HG03103 (cell line): ENCODE measurements around the gene TUBB6.

ENCODE experiments used
- ATAC-seq: cut with Tn5 transposase; IDR thresholded peaks from one replicate; pipeline ENCODE4 v1.9.1; 2021; ENCODE audit warnings: low read depth; ENCODE audit not compliant: unreplicated experiment

Gene TUBB6

DNA sequence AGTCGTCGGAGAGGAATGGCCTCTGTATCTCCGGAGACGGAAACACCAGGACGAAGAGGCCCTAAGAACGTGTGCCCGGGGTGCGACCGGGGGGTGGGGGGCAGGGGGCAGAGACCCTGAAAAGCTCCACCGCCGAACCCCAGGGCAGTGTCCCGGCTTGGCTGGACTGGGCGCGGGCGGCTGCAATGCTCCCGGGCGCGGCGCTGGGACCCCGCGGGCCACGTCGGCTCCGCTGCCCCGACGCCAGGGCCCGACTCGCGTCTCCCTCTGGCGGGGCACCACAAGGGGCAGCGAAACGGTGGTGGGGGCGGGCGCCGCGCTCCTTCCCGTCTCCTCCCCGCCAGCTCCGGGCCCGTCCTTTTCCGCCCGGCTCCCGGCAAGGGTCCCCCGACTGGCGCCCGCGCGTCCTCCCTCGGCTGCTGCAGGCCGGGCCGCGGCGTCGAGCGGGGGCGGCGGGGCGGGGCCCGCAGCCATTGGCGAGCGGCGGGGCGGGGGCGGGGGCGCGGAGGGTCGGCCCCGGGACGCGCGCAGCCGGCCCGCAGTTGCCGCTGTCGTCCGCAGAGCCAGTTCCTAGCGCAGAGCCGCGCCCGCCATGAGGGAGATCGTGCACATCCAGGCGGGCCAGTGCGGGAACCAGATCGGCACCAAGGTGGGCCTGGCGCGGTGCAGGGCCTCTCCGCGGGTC is at the start of gene TUBB6:
Gene TUBB6, plus strand, starts transcription at position 541 of the 685 bp plus-strand sequence. Its CDS starts 52 bp downstream, at position 593.
- peak; percentile 55 for ATAC-seq

GRCh38 chr18:12258719-12259705 is 49.0 kb upstream of the TUBB6 start:
- no peak for ATAC-seq

DNA sequence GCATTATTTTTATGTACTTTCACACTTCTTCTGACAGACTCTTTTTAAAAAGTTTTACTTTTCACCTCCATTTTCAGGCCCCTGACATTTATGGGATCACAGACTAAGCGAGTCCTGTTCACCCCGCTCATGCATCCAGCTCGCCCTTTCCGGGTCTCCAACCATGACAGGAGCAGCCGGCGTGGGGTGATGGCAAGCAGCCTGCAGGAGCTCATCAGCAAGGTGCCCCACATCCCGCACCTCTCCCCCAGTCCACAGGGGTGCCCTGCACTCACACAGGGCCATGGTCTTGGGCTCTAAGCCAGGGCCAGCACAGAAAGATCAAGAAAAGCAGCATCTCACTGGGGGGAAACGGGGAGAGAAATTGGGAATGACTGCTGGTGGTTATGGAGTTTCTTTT is 45.3 kb upstream of the TUBB6 start:
- ATAC-seq: no peak

- no peak for ATAC-seq
These were observed 43.2 kb upstream of the TUBB6 start for GRCh38 chr18:12264864-12265263.

DNA sequence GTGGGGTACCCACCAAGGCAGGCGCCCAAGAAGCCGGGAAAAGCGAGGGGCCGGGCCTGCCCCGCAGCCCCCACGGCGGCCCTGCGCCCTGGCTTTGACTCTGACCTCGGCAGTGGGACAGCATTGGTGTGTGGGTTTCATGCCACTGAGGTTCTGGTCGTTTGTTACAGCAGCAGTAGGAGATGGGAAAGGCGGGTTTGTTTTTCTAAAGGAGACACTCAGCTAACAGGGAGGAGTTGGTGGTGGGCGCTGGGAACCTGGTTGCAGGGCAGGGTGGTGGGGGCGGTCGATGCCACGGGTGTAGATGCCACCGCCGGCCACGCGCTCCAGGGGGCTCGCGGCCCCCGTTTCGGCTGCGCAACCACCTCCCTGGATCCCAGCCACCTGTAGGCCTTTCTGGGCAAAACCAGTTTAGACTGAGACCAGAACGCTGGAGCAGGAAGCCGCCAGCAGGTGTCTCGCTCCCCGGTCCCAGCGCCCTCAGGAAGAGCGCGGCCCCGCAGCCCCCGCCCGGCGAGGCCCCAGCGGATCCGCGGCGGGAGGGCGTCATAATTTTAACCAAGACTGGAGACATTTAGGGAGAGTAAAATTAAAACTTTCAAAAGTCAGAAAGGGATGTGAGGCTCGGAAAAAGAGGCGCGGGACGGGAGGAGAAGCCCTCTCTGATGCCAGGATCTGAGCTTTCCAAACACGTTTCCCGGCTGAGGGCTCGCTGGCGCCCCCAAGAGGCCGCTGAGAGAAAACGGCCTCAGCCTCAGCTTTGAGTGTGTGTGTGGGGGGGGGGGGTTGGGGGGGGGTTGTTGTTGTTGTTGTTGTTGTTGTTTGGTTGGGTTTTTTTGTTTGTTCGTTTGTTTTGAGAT is 36.4 kb upstream of the TUBB6 start:
- peak; percentile 68 for ATAC-seq

DNA sequence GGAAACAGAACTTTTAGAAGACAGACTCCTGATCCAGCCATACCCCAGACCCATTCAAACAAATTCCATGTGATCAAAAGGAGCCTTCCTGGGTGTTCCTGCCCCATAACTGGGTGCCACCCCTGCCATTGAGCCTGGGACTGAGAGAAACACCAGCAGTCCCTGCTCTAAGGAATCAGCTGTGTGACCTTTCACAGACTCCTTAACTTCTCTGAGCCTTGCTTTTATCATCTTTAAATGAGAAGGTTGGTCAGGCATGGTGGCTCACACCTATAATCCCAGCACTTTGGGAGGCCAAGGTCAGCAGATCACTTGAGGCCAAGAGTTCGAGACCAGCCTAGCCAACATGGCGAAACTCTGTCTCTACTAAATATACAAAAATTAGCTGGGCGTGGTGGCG is 33.2 kb upstream of the TUBB6 start:
- ATAC-seq: no peak

GRCh38 chr18:12276736-12277554 is 31.1 kb upstream of the TUBB6 start:
- no peak for ATAC-seq

DNA sequence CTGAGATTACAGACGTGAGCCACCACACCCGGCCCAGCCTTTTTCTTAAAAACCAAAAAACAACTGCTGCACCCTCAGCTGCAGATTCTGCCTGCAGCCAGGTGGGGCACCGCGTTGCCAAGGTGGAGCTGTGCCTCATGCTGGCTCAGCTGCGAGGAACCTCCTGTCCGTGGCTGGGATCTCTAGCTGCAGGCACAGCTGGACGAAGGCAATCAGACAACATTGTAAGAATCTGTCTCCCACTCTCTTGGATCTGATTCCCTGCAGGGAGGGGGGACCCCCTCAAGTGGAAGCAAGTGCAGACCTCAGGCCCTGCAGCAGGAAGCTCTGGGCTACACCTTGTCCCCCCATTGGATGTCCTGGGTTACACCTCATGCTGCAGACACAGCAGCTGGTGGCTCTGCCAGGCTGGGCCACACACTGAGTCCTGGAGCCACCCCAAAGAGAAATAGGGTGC is 29.8 kb upstream of the TUBB6 start:
- ATAC-seq: no peak

DNA sequence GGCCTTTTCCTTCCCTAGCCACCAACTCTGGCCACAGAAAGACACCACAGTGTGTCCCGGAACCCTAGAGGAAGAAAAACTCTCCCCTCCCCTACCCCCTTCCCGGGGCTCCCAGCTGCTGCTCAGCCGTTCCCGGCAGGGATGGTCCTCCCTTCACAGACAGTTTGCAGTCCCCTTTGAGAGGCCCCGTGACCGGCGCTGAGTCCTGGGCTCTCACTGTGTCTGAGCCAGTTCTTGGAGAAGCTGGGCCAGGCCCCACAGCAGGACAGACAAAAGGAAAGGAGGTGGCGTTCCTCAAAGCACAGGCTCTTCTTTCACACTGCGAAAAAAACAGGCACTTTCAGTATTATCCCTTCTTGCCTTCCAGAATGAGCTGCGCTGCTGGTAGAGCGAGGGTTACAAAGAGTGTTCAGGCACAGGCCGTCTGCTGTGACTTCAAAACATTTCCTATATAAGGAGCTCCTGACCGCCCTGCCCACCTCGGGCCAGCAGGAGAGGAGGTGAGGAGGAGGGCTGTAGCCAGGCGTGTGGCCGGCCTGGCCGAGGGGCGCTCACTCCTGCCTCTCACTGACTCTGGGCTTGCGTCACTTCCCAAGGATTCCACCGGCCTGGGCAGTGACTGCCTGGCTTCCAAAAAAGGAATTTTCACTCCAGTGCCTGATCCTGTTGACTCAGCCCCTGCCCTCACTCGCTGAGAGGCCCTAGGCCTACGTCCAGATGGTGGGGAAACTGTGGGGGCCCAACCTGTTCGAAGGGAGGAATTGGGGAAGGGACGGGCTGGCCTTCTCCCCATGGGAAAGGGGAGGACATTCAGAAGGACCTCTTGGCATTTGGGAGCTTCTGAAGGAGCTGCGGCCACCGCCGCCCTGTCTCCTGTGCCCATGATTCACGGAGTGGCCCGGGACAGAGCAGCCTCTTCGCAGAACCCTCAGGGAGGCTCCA is 29.0 kb upstream of the TUBB6 start:
- ATAC-seq: no peak

- no peak for ATAC-seq
These were observed 28.1 kb upstream of the TUBB6 start for GRCh38 chr18:12279781-12280531.

- ATAC-seq: no peak
These were observed 26.2 kb upstream of the TUBB6 start for GRCh38 chr18:12281861-12282260.

DNA sequence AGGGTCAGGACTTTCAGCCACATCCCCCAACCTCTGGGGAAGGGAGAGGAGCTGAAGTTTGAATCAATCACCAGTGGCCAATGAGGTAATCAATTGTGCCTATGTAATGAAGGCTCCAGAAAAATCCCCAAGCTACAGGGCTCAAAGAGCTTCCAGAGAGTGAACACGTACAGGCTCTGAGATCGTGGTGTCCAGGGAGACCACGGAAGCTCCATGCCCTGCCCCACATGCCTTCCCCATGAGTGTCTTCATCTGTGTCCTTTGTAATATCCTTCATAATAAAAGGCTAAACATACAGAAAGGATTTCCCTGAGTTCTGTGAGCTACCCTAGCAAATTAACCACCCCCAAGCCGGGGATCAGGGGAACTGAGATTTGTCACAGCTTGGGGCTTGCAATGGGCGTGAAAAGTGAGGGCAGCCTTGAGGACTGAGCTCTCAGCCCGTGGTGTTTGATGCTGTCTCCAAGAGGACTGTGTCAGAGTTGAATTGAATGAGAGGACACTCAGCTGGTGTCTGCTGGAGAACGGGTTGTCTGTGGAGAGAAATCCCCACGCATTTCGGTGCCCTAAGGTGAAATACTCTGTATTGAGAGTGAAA is 25.5 kb upstream of the TUBB6 start:
- no peak for ATAC-seq

- ATAC-seq: no peak
These were observed 24.8 kb upstream of the TUBB6 start for GRCh38 chr18:12283256-12283655.

GRCh38 chr18:12283666-12284065 is 24.4 kb upstream of the TUBB6 start:
- ATAC-seq: no peak

DNA sequence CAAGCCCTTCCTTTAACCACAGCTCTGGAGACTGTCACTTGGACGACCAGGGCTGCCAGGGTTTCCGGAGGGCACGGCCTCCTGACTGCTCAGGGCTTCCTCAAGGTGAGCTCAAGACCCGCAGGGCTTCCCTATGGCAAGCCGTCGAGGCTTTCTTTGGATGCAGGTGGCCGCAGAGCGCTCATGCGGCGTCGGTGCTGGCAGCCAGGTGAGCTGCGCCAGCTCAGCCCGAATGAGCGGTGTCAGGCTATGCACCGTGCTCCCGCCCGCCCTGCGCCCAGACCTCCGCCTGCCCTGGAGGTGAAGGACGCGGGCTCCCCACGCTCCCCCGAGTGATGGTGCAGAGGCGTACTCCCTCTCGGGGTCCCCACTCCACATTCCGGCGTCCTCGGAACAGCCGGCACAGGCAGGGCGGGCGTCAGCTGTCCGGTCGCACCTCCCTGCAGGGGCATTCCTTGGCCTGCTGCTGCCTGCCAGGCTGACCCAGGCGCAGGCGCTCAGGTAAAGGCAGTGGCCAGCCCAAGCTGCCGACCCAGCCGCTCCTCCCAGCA is 20.8 kb upstream of the TUBB6 start:
- no peak for ATAC-seq

- ATAC-seq: no peak
These were observed 20.2 kb upstream of the TUBB6 start for GRCh38 chr18:12287684-12288402.

GRCh38 chr18:12288403-12288755 is 19.7 kb upstream of the TUBB6 start:
- no peak for ATAC-seq
